Activated CD8-positive, alpha-beta memory T cell treated with anti-CD3 and anti-CD28 coated beads, Interleukin-2, amount 50 U/mL, for 1 hour (primary cell): ENCODE measurements around the gene RNF217.
"Not testable (repeated sequence)": the region's sequence is repeated elsewhere in the genome, so short reads cannot be mapped to it uniquely, and the experiment has no call there.

Experiments used
- DNase-seq: peaks from one replicate; pipeline ENCODE4 v3.0.0-alpha.2; 2020; ENCODE audit errors: extremely low read depth

RNF217 gene

DNA sequence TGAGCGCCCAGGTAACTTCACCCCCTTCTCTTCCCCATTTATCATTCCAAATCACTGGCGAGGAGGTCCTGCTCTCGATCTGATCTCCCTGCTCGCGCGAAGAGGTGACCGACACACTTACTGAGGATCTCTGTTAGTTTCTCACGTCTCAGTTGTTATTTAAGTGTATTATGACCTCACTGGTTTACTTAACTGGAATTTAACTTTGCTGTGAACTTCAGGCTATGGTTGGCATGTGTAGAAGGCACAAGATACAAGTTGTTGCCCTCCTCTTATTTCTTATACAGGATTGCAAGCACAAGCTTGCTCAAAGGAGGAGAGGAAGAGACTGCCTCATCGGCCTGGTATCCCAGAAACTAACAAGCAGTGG, 1.2 kb downstream of the RNF217 start:
- DNase-seq, result no peak

DNA sequence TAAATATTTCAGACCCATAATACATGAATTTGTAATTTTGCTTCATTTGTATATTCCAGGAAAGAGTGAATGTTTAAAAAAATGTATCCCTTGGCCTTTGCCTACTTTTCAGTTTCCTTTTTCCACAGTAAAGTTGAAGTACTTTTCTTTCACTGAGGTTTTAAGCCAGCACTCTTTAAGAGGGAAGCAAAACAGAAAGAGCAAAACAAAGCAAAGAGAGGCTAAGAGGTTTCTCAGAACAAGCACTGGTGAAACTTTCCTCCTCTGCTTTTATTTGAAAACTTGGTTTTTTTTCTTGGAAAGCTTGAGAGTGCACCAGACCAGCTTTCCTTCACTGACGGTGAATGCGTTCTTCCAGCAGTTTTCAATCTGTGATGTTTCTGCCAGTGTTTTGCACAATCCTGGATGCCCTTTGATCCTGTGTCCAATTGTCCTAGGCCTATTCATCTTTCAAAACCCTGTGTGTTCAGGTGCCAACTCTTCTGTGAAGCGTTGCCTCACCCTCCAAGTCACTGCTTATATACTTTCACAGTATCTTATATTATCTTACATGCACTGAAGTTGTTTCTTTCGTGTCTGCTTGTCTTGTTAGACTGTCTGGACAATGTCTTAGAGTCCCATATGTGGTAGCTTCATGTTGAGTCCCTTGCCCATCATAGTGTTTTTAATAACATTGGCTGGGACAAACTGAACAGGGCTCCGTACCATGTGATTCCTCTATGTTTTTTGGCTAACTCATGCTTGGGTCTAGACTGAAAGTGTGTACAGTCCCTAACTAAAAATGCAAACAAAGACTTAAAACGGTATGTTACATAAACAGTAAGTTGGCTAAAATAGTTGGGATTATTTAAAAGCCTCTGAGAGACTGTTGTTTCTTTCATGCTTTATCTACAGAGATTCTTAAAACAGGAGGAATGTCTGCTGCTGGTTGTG, 1.9 kb downstream of the RNF217 start:
- no peak for DNase-seq

DNA sequence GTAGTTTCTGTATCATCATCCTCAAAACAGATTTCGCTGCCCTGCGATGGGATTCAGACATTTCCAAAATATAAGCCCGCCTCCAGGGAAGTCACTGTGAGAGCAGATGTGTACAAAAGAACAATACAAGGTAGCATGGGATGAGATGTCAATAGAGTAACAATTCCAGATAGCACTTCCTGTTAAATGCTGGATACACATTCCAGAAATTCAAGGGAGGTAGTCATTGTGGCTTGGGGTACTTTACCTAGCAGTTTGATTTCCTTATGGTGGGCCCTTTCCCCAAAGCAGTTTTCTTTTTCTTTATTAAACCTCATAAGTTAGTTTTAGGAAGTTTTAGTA, 2.5 kb downstream of the RNF217 start:
- DNase-seq, result no peak

DNA sequence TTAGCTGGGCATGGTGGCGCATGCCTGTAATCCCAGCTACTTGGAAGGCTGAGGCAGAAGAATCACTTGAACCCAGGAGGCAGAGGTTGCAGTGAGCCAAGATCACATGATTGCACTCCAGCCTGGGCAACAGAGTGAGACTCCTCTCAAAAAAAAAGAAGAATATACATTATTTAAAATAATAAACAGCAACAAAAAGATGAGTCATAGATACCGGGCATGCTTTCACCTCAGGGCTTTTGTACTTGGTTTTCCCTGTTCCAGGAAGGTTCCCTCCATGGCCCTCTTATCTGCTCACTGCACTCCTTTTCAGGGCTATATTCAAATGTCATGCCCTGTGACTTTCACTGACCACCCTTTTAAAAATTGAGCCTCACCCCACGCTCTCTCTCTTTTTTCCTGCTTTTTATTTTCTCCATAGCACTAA, 3.2 kb downstream of the RNF217 start:
- DNase-seq, result not testable (repeated sequence)

DNA sequence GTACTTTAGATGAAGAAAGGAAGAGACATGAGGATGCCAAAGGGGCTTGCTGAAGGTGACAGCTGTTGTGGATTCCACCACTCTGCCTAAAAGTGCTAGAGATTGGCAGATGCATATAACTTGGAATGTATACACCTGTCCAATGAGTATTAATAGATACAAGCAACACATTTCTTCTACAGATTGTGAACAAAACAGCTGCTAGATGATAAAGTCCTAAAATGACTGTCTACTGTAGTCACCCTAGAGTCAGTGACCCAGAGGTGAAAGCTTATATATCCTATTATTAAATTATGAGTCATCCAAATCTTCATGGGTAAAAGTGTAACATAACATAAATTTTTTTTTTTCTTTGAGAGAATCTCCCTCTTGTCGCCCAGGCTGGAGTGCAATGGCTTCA, 5.2 kb downstream of the RNF217 start:
- DNase-seq, result no peak

DNA sequence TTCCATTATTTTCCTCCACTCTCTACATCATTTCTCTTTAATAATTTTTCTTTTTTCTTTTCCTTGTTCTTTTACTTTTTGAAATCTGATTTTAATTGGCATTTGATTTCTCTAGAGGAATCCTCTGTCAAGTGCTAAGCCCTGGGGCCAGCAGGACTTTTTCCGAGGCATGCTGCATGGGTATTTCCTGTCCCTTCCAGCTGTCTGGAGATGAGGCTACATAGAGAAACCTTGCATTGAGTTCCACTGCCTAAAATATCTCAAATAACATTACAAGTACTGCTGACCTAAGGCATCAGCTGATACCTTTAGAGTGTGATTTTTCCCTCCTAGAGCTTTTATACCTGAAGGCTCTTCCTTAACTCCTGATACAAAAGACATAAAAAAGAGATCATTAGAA, 6.2 kb downstream of the RNF217 start:
- DNase-seq, result no peak

DNA sequence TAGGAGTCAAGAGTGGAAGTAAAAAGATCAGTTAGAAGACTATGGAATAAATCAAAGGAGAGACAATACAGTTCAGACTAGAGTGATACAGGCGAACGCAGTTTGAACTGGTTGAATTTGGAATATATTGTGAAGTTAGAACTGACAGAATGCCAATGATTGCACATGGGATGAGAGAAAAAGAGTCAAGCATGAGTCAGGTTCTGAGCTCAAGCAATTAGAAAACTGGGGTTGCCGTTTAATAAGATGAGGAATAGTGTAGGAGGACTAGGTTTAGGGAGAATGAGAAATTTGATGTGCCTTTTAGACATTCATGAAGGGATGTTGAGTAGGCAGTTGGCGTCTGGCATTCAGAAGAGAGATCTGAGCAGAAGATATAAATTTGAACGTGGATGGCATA, 8.0 kb downstream of the RNF217 start:
- DNase-seq, result no peak

DNA sequence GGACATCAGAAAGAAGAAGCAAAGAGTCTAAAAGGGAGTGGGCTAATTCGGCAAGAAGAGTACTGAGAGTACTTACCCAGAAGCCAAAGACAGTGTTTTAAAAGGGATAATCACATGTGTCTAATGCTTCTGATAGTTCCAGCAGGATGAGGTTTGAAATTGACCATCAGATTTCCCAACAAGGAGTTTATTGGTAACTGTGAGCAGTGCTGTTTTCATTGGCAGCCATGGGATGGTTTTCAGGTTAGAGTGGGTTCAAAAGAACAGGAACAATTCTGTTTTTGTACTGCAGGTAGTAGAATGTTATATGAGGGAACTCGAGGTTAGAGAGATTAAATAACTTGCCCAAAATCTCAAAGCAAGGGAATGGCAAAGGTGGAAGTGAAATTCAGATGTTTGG, 8.5 kb downstream of the RNF217 start:
- DNase-seq, result no peak

DNA sequence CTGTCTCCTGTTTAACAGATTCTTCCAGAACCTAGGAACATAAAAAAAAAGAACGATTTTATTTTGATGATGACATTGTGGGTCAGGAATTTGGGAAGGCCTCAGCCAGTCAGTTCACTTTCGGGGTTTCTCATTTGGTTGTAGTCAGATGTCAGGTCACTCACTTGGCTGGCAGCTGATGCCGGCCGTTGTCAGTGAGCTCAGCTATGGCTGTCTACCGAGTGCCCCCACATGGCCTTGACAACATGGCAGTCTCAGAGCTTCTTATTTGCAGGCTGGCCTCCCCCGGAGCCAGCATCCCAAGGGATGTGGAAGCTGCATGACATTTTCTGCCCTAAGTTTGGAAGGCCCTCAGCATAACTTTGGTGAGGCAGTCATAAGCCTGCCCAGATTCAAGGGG, 11.5 kb downstream of the RNF217 start:
- no peak for DNase-seq

DNA sequence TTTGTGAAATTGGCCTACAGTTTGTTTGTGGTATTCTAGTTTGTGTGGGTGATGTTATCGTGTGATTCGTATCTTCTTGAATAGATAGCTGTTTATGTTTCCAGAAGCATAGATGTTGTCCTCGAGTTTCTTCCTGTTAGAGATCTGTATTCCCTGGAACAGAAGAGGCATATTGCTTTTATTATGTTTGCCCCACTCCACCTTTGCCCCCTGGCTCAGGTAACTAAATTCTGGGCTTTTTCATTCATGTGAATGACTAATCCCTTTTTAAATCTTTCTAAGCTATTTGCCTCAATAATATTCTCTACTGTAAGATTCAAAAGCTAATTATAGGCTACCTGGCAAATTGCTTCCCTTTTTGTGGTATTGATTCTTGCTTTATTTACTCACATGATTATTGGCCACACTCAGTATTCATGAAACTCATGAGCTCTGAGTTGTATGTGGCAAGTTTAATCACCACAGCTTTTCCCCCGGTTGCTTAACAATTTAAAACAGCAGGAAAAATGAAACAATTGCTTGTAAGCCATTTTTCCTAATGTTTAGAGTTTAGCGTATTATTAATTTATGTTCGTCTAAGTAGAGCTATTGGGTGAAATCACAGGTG, 12.6 kb downstream of the RNF217 start:
- no peak for DNase-seq

DNA sequence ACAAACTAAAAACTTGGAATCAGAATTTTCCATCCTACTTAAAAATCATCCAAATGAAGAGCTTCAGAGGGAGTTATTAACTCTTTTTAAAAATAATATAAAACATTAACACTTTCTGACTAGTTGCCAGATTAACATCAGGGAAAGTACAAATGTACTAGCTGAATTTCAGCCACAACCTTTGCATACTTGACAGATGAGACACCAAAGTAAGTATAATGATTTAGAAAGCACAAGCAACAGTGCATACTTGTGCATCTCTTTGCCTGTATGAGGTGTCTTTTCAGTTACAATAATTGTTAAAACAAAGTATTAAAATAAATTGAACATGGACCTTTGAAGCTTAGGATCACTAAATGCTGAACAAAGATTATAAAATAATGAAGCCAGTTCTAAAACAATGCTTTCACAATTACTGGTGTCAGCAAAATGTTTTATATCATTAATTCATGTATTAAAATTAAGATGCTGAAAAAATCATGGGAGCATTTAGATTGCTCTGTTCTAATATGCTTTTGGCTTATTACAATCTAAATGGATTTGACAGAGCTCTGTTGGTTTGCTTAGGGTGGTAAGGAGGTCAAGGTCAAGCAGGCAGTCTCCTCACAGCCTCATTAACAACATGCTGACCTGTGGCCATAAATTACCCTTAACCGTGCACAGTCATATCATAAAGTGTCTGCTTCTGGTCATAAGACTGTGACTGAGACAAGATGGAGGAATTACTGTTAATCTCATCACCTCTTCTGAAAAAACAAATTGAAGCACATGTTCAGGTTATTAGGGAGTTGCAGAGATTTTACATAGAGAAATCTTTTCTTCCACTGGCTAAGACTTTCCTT, 15.1 kb downstream of the RNF217 start:
- DNase-seq, result no peak

DNA sequence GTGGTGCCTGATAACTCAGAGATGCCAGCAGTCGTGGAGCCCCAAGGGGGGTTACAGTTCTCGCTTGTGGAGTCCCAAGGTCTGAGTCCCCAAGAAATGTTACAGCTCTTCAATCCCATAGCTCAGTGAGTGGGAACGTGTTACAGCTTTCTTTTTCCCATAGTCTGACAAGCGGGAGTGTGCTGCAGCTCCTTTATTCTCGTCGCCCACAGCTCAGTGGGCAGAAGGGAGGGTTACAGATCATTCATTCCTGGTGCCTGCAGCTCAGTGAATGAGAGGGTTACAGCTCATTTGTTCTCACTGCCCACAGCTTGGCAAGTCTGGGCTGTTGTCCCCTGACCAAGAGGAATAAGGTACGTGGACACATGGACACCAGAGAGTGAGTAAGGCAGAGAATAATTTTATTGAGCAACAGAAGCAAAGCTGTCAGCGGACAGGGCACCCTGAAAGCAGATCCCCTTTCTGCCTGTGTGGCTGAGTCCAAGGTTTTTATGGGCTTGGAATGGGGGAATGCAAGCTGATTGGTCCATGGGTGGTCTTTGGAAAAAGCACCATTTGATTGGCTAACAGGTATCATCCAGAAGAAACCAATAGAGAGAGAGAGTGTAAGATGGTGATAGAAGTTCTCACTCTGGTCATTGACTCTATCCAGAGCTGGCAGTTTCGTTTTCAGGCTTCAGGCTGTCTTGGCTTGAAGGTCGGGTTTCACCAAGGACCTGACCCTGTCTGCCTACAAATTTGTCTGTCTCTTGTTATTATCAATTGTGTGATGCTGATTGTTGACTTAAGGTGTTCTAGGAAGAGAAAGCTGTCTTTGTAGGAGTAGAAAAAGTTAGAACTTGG, 16.4 kb downstream of the RNF217 start:
- no peak for DNase-seq

DNA sequence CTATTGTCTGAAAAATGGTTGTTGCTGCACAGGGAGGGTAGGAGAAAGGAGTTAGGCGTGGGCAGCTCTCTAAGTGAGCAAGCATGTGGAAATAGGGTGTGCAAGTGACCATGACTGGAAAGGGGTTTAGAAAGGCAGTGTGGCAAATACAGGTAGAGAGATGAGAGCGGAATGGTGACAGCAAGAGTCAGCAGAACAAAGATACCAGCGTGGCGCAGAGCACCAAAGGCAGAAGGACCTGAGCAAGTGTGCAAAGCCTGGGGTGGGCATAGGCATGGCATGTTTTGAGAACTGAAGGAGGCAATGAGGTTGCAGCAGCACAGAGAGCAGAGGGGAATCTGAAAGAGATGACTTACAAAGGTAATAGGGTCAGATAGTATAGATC, 17.0 kb downstream of the RNF217 start:
- no peak for DNase-seq

DNA sequence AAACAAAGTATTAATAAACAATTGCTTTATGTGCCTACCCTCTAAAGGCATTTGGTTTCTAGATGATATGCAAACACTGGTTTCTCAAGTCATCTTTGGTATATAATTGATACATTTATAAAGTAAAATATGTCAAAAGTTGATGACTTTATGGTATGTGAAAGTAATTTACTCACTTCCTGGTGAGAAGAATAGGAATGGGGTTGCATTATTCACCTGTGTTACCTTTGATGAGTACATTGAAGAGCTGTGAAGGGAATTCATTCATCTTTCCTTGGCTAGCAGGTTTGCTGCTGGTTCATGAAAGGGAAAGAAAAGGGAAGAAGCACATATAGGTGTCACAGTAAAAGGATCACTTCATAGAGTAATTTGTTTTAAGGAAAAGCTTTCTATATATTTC, 20.4 kb downstream of the RNF217 start:
- no peak for DNase-seq

DNA sequence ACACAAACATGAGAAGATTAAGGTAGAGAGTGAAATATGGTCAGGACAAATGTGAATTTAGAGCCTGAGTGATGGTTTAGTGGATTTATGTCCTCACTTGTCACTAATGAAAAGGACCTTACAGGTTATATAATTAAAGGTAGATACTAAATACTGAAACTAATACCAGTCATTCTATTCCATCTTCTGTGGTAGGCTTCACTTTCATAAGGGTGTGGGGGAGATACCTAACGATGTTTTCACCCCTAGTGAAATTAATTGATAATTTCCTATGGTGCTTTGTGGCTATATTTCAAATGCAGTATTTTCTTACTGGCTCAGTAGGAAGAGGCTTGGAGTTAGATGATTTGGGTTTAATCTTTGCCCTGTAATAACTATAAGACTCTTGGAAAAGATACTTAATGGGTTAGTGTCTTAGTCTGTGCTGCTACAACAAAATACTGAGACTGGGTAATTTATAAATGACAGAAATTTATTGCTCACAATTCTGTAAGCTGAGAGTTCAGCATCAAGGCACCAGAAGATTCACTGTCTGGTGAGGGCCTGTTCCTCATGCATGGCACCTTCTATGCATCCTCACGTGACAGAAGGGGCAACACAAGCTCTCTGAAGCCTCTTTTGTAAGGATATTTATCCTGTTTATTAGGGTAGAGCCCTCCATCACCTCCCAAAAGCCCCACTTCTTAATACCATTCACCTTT, 21.3 kb downstream of the RNF217 start:
- no peak for DNase-seq

DNA sequence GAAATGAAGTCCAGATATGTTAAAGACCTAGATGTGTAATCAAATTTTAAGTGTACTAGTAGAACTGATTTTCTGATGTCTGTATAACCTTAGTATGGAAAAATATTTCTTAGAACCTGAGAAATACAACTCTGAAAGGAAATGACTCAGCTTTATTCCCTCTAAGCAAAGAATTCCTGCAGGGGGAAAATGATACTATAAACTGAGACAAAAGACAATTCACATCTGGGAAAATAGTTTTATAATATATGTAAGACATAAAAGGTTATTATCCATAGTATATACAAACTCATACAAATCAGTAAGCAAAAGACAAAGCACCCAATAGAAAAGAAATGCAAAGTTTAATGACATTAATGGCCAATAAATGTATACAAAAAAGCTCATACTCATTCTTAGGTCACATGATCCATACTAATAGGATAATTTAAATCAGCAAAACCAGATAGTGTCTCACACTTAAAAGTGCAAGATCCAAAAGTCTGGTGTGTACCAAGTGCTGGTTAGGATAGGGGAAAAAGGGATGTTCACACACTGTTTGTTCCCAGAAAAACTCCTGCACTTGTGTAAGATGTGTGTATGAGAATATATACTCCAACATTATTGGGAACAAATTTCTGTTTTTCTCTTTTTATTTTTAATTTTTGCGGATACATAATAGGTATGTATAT, 22.6 kb downstream of the RNF217 start:
- no peak for DNase-seq

DNA sequence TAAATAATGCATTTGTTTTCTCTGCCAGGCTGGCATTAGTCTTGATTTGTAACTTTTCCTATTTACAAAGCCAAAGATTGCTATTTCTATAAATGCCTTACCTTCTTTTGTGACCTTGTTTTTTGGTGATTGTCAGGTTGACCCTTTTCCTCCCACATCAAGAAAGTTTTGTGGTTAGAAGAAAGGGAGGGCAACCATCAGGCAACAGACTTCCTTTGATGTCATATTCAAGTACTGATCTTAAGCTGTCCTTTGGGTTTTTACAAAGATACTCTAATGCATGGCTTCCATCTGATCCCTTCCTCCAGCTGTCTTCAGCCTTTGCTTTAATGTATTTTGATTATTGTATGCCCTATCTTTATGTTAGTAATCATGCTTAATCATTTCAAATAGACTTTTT, 23.9 kb downstream of the RNF217 start:
- no peak for DNase-seq

DNA sequence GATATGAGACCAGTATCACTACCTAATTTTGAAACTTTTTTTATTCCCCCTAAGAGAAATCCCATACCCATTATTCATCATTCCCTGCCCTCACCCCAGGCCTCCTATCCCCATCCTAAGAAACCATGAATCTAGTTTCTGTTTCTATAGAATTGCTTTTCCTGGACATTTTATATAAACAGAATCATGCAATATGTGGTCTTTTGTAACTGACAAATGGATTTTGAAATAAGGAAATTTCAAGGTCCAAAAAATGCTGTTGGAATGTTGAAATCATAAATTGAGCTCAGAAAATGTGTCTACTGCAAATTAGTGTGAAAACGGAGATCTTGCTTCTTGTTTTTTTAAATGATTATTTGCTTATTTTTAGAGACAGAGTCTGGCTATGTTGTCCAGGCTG, 25.1 kb downstream of the RNF217 start:
- no peak for DNase-seq

DNA sequence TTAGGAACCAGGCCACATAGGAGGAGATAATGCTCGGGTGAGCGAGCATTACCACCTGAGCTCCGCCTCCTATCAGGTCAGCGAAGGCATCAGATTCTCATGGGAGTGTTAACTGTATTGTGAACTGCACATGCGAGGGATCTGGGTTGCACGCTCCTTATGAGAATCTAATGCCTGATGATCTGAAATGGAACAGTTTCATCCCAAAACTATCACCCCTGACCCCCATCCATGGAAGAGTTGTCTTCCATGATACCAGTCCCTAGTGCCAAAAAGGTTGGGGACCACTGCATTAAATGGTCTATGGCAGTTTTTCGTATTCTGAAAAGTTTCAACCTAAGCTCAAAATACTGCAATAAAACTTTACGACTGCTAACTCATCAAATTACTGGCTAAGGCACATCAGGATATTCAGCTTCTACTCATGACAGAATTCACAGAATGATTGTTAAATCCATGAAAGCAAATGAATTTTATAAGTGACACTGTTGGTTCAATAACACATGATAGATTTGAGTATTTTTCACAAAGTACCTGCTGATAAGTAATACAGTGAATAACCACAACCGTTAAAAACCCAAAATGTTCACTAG, 25.9 kb downstream of the RNF217 start:
- no peak for DNase-seq
